ENCODE measurements around the gene NUMA1. TPM values are rescaled to one million over a fixed set of nuclear protein-coding genes. Genes with fewer than 3 reads are reported as not detected.
A peak's percentile ranks its signal among the peaks of the same experiment; 100 is the strongest.

NUMA1 gene
- total and polyA plus RNA-seq, 4 donors, result 79.9 to 277 (median 164) TPM

- no peaks in the 10 kb centered on the region for H3K27me3 ChIP-seq (ENCODE audit: control insufficient read depth in 3 of 3, insufficient read depth in 3 of 3, low read length in 2 of 3)
- H3K4me1 ChIP-seq (ENCODE audit: control insufficient read depth in 5 of 5, insufficient read depth in 5 of 5, low read length in 5 of 5), result peaks cover 14 to 30% (median 24%) of the 10 kb centered on the region in 5 donors
- TF ChIP-seq, protein P1, sequence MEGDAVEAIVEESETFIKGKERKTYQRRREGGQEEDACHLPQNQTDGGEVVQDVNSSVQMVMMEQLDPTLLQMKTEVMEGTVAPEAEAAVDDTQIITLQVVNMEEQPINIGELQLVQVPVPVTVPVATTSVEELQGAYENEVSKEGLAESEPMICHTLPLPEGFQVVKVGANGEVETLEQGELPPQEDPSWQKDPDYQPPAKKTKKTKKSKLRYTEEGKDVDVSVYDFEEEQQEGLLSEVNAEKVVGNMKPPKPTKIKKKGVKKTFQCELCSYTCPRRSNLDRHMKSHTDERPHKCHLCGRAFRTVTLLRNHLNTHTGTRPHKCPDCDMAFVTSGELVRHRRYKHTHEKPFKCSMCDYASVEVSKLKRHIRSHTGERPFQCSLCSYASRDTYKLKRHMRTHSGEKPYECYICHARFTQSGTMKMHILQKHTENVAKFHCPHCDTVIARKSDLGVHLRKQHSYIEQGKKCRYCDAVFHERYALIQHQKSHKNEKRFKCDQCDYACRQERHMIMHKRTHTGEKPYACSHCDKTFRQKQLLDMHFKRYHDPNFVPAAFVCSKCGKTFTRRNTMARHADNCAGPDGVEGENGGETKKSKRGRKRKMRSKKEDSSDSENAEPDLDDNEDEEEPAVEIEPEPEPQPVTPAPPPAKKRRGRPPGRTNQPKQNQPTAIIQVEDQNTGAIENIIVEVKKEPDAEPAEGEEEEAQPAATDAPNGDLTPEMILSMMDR (IDR thresholded peaks at IDR 0.05; ENCODE audit: control extremely low read depth, extremely low read depth), result no peak
- DNase-seq (no peak), ATAC-seq (ENCODE audit: insufficient read depth, low FRiP score) (no peak)
- no peaks in the 10 kb centered on the region for H3K9me3 ChIP-seq (ENCODE audit: control insufficient read depth in 4 of 4, insufficient read depth in 3 of 4, low read length in 3 of 4)
- peaks cover 0 to 3% (median under 1%) of the 10 kb centered on the region in 4 donors for H3K36me3 ChIP-seq (ENCODE audit: control insufficient read depth in 4 of 4, insufficient read depth in 4 of 4, low read length in 4 of 4)
- H3K9ac ChIP-seq (ENCODE audit: insufficient read depth in 1 of 2, low read length in 2 of 2), result peak overlapping the region in 1 of 2 donors; percentile 46
- H3K27ac ChIP-seq (ENCODE audit: low read depth in 1 of 2, low read length in 1 of 2), result peak overlapping the region; percentile 64 to 97
- WGBS, 2 donors, result 92 to 93% methylated on average over 7 of the region's 7 CpGs
- H3K4me3 ChIP-seq, result no peak overlapping the region
Measured at GRCh38 chr11:72070491-72070890, 9.9 kb downstream of the NUMA1 start.

GRCh38 chr11:72069787-72070251 lies 10.5 kb downstream of the NUMA1 start:
- 0 to 4% methylated on average over 2 of the region's 2 CpGs for WGBS, 2 donors
- TF ChIP-seq, protein P1 (IDR thresholded peaks at IDR 0.05; ENCODE audit: control extremely low read depth, extremely low read depth), result no peak
- H3K27ac ChIP-seq (ENCODE audit: low read depth in 1 of 2, low read length in 1 of 2), result peak overlapping the region; percentile 82 to 97
- H3K4me1 ChIP-seq (ENCODE audit: control insufficient read depth in 5 of 5, insufficient read depth in 5 of 5, low read length in 5 of 5), result peaks cover 11 to 30% (median 24%) of the 10 kb centered on the region in 5 donors
- ATAC-seq (ENCODE audit: insufficient read depth, low FRiP score), result peak; percentile 99
- peak overlapping the region in 1 of 2 donors; percentile 46 for H3K9ac ChIP-seq (ENCODE audit: insufficient read depth in 1 of 2, low read length in 2 of 2)
- no peaks in the 10 kb centered on the region for H3K9me3 ChIP-seq (ENCODE audit: control insufficient read depth in 4 of 4, insufficient read depth in 3 of 4, low read length in 3 of 4)
- H3K36me3 ChIP-seq (ENCODE audit: control insufficient read depth in 4 of 4, insufficient read depth in 4 of 4, low read length in 4 of 4), result peaks cover 0 to 3% (median under 1%) of the 10 kb centered on the region in 4 donors
- no peak overlapping the region for H3K4me3 ChIP-seq
- peak; percentile 28 to 65 (median 41) for DNase-seq
- no peaks in the 10 kb centered on the region for H3K27me3 ChIP-seq (ENCODE audit: control insufficient read depth in 3 of 3, insufficient read depth in 3 of 3, low read length in 2 of 3)

DNA sequence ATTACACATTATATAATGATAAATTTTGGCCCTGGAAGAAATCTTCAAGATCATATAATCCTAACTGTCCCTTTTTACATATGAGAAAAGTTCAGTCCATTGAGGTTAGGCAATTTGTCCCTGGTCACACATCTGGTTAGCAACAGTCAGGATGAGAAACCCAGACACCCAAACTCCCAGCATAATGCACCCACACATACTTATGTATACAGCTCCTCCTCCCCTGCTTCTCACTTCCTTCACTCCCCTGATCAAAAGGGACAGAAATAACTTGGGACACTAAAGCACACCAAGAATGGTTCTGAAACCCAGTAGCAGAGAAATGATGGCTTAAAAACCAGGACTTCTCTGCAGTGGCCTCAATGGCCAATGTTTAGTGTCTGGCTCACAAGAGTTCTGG lies 11.1 kb downstream of the NUMA1 start:
- DNase-seq, result no peak
- TF ChIP-seq, protein P1 (IDR thresholded peaks at IDR 0.05; ENCODE audit: control extremely low read depth, extremely low read depth), result no peak
- H3K36me3 ChIP-seq (ENCODE audit: control insufficient read depth in 4 of 4, insufficient read depth in 4 of 4, low read length in 4 of 4), result peaks cover 0 to 3% (median under 1%) of the 10 kb centered on the region in 4 donors
- peaks cover 11 to 30% (median 24%) of the 10 kb centered on the region in 5 donors for H3K4me1 ChIP-seq (ENCODE audit: control insufficient read depth in 5 of 5, insufficient read depth in 5 of 5, low read length in 5 of 5)
- H3K9ac ChIP-seq (ENCODE audit: insufficient read depth in 1 of 2, low read length in 2 of 2), result no peak overlapping the region
- H3K27me3 ChIP-seq (ENCODE audit: control insufficient read depth in 3 of 3, insufficient read depth in 3 of 3, low read length in 2 of 3), result no peaks in the 10 kb centered on the region
- peak overlapping the region; percentile 82 to 97 for H3K27ac ChIP-seq (ENCODE audit: low read depth in 1 of 2, low read length in 1 of 2)
- no peak overlapping the region for H3K4me3 ChIP-seq
- ATAC-seq (ENCODE audit: insufficient read depth, low FRiP score), result no peak
- no peaks in the 10 kb centered on the region for H3K9me3 ChIP-seq (ENCODE audit: control insufficient read depth in 4 of 4, insufficient read depth in 3 of 4, low read length in 3 of 4)

GRCh38 chr11:72067676-72068075 lies 12.7 kb downstream of the NUMA1 start:
- H3K9ac ChIP-seq (ENCODE audit: insufficient read depth in 1 of 2, low read length in 2 of 2), result no peak overlapping the region
- H3K4me3 ChIP-seq, result no peak overlapping the region
- H3K27me3 ChIP-seq (ENCODE audit: control insufficient read depth in 3 of 3, insufficient read depth in 3 of 3, low read length in 2 of 3), result no peaks in the 10 kb centered on the region
- ATAC-seq (ENCODE audit: insufficient read depth, low FRiP score) (no peak), DNase-seq (no peak)
- peaks cover 11 to 28% (median 24%) of the 10 kb centered on the region in 5 donors for H3K4me1 ChIP-seq (ENCODE audit: control insufficient read depth in 5 of 5, insufficient read depth in 5 of 5, low read length in 5 of 5)
- peaks cover 0 to 3% (median 2%) of the 10 kb centered on the region in 4 donors for H3K36me3 ChIP-seq (ENCODE audit: control insufficient read depth in 4 of 4, insufficient read depth in 4 of 4, low read length in 4 of 4)
- no peaks in the 10 kb centered on the region for H3K9me3 ChIP-seq (ENCODE audit: control insufficient read depth in 4 of 4, insufficient read depth in 3 of 4, low read length in 3 of 4)
- TF ChIP-seq, protein P1 (IDR thresholded peaks at IDR 0.05; ENCODE audit: control extremely low read depth, extremely low read depth), result no peak
- H3K27ac ChIP-seq (ENCODE audit: low read depth in 1 of 2, low read length in 1 of 2), result no peak overlapping the region
